ENCODE measurements around the gene EVX2. TPM values are rescaled to one million over a fixed set of nuclear protein-coding genes. Genes with fewer than 3 reads are reported as not detected.

The EVX2 gene
- total RNA-seq, 1 donor = not detected

DNA sequence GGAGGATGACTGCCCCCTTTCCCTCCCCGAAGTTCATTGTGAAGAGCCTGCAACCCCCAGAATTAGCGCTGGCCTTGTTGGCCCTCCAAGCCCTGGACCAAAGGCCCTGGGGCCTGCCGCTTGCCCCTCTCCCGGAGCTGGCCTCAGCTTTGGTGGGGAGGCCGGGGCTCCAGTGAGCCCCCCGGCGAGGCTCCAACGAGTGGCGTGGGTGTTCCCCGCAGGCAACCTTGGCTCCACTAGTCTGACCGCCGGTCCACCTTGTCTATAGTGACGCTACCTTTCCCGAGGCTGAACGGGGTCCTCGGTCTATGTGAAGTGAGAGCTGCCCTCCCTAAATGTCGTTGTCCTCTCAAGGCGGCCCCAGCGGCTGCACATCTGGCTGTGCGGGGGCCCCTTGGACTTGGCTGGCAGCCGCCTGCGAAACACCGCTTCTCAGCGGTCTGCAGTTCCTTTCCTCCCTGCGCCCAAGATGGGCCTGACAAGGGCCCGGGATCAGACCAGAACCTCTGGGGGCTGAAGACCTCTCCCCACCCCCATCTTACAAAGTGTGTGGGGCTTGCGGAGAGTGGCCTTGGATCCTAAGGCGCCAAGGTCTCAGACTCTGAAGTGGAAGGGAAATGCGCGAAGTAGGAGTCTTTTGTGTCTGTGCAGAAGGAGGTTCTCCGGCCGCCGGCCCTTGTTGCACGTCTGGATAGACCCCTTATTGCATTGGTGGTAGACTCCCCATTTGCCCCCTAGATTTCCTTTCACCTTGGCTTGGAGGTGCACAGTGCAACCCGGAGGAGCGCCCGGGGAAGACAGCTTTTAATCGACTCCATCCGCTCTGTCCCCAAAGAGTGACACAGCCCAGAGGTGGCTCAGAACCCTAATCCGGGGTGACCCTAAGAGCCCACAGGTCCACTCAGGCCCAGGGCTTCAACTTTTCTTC lies 28.9 kb upstream of the EVX2 start:
- Histone ChIP-seq H3K4me2 (ENCODE audit: insufficient read depth, low read length) (no peak overlapping the region), H3K4me1 (ENCODE audit: insufficient read depth, low read length) (no peaks in the 10 kb centered on the region), H3K4me3 (ENCODE audit: insufficient read depth, low read length) (no peak overlapping the region), H3K27me3 (ENCODE audit: insufficient read depth, low read length) (peaks cover 94% of the 10 kb centered on the region), H3K79me2 (ENCODE audit: insufficient read depth, low read length) (no peaks in the 10 kb centered on the region), H3K36me3 (ENCODE audit: insufficient read depth, low read length) (no peaks in the 10 kb centered on the region), H2AFZ (ENCODE audit: low read length) (no peak overlapping the region), H3K27ac (ENCODE audit: low read depth, low read length) (no peak overlapping the region), H4K20me1 (ENCODE audit: insufficient read depth, low read length) (no peaks in the 10 kb centered on the region), H3K9me3 (ENCODE audit: low read depth, low read length) (no peaks in the 10 kb centered on the region)
- TF ChIP-seq, protein P1, sequence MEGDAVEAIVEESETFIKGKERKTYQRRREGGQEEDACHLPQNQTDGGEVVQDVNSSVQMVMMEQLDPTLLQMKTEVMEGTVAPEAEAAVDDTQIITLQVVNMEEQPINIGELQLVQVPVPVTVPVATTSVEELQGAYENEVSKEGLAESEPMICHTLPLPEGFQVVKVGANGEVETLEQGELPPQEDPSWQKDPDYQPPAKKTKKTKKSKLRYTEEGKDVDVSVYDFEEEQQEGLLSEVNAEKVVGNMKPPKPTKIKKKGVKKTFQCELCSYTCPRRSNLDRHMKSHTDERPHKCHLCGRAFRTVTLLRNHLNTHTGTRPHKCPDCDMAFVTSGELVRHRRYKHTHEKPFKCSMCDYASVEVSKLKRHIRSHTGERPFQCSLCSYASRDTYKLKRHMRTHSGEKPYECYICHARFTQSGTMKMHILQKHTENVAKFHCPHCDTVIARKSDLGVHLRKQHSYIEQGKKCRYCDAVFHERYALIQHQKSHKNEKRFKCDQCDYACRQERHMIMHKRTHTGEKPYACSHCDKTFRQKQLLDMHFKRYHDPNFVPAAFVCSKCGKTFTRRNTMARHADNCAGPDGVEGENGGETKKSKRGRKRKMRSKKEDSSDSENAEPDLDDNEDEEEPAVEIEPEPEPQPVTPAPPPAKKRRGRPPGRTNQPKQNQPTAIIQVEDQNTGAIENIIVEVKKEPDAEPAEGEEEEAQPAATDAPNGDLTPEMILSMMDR (IDR thresholded peaks at IDR 0.05; ENCODE audit: extremely low read depth, low read depth, low read length) = no peak
- DNase-seq (ENCODE audit: insufficient read length, low spot score, missing footprints) = peak; percentile 64

DNA sequence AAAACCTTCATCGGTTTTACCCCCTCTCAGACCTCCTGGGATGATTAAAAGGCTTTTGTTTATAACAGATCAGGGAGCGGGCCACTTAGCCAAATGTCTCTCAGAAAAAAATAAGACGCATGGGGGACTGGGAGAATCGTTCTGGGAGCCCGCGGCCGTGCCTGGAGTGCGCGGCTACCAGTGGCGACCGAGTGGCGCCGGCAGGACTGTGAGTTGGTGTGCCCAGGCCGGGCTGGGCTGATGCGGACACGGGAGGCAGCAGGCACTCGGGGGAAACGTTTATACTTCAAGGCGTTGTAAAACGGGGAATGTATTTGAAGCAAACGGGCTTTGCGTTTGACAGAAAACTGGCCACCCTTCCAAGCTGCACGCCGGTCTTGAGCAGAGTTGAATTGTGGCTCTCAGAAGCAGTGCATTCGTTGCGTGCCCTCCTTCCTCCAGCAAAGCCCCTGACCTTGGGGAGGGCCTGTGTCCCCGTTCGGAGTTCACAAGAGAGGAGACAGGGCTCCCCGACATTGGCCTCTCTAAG lies 28.1 kb upstream of the EVX2 start:
- no peaks in the 10 kb centered on the region for H3K79me2 ChIP-seq (ENCODE audit: insufficient read depth, low read length)
- peaks cover 91% of the 10 kb centered on the region for H3K27me3 ChIP-seq (ENCODE audit: insufficient read depth, low read length)
- no peaks in the 10 kb centered on the region for H3K4me1 ChIP-seq (ENCODE audit: insufficient read depth, low read length)
- no peaks in the 10 kb centered on the region for H4K20me1 ChIP-seq (ENCODE audit: insufficient read depth, low read length)
- no peak overlapping the region for H3K27ac ChIP-seq (ENCODE audit: low read depth, low read length)
- H3K4me2 ChIP-seq (ENCODE audit: insufficient read depth, low read length) = no peak overlapping the region
- H2AFZ ChIP-seq (ENCODE audit: low read length) = no peak overlapping the region
- H3K9me3 ChIP-seq (ENCODE audit: low read depth, low read length) = no peaks in the 10 kb centered on the region
- H3K36me3 ChIP-seq (ENCODE audit: insufficient read depth, low read length) = no peaks in the 10 kb centered on the region
- peak; percentile 71 for DNase-seq (ENCODE audit: insufficient read length, low spot score, missing footprints)
- H3K4me3 ChIP-seq (ENCODE audit: insufficient read depth, low read length) = no peak overlapping the region
- TF ChIP-seq, protein P1 (IDR thresholded peaks at IDR 0.05; ENCODE audit: extremely low read depth, low read depth, low read length) = no peak

DNA sequence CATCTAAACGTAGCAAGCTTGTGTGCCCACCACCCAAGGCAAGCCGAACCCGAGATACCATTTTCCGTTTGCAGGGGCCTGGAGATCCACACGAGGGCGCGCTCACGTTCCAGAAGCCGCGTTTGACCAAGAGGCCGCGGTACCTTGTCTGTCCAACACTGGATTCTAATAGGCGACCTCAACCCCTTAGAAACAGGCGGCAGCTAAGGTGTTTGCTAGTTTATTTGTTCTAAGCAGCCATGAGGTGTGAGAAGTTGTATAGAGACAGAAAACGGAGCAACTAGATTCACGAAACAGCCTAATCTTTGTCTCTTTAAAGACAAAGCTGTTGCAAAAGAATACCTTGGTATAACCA lies 27.5 kb upstream of the EVX2 start:
- Histone ChIP-seq H3K36me3 (ENCODE audit: insufficient read depth, low read length) (no peaks in the 10 kb centered on the region), H3K4me3 (ENCODE audit: insufficient read depth, low read length) (no peak overlapping the region), H3K4me2 (ENCODE audit: insufficient read depth, low read length) (no peak overlapping the region), H2AFZ (ENCODE audit: low read length) (no peak overlapping the region), H3K4me1 (ENCODE audit: insufficient read depth, low read length) (no peaks in the 10 kb centered on the region), H3K27me3 (ENCODE audit: insufficient read depth, low read length) (peaks cover 91% of the 10 kb centered on the region), H3K27ac (ENCODE audit: low read depth, low read length) (no peak overlapping the region), H4K20me1 (ENCODE audit: insufficient read depth, low read length) (no peaks in the 10 kb centered on the region), H3K9me3 (ENCODE audit: low read depth, low read length) (no peaks in the 10 kb centered on the region), H3K79me2 (ENCODE audit: insufficient read depth, low read length) (no peaks in the 10 kb centered on the region)
- DNase-seq (ENCODE audit: insufficient read length, low spot score, missing footprints) = peak; percentile 96
- TF ChIP-seq, protein P1 (IDR thresholded peaks at IDR 0.05; ENCODE audit: extremely low read depth, low read depth, low read length) = peak; percentile 85

All from osteoblast (primary cell).